ENCODE results near the gene CLSTN2.
A peak's percentile ranks its signal among the peaks of the same experiment; 100 is the strongest.

Gene CLSTN2

DNA sequence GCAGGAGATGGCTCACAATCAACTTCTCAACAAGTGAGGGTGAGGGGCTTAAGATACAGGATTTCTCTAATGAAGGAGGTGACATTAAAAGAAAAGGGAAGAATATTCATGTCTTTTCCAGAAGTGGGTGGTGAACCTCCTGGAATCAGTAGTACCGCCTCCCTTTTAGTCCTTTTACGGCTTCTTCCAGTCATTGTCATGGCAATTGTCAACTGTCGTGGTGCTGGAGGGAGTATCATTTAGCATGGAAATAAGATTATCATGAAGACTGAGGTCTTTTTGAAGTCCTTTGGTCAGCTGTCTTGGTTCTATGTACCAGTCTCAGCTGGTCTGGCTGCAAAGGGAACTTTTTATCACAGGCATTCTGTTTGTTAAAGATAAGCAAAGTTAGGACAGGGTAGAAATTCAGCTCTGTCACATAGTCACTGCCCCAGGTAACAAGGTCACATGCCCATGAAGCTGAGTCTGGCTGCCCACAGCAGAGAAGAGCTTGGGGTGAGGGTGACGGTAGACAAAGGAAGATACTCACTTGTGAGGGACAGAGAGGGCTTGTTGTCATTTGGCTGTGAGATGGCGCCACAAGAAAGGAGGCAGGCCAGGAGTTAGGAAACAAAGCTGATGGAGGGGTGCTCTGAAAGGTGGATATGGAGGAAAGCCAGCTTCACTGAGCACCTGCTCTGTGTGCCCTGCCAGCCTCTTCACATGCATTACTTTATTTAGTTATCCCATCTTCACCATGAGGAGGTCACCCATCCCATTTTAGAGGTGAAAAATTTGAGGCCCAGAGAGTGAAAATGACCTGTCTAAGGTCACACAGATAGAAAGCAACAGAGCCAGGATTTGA, 514.6 kb downstream of the CLSTN2 start:
- DNase-seq (ENCODE audit: low read depth in 3 of 3) = no peak

GRCh38 chr3:140453750-140454149, 518.8 kb downstream of the CLSTN2 start:
- no peak for DNase-seq (ENCODE audit: low read depth in 3 of 3)

GRCh38 chr3:140455521-140456214, 520.7 kb downstream of the CLSTN2 start:
- no peak for DNase-seq (ENCODE audit: low read depth in 3 of 3)

GRCh38 chr3:140456974-140457373, 522.0 kb downstream of the CLSTN2 start:
- DNase-seq (ENCODE audit: low read depth in 3 of 3) = no peak

- no peak for DNase-seq (ENCODE audit: low read depth in 3 of 3)
Observed at GRCh38 chr3:140459462-140459861, 524.5 kb downstream of the CLSTN2 start.

DNA sequence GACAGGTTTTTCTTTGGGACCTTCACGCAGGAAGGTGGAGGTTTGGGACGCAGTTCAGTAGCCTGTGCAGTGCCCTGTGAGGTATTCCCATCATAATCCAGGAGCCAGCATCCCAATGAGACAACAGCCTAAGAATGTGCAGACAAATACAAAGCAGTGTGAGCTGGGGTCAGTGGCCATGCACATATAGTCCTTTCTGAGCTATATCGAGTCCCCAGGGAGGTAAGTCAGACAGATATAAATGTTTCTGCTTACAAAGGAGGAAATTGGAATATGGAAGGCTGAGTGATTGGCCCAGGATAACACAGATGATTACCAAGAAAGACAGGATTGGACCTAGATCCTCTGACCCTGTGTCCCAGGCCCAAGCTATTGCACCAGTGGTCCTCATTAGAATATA, 526.3 kb downstream of the CLSTN2 start:
- no peak for DNase-seq (ENCODE audit: low read depth in 3 of 3)

DNA sequence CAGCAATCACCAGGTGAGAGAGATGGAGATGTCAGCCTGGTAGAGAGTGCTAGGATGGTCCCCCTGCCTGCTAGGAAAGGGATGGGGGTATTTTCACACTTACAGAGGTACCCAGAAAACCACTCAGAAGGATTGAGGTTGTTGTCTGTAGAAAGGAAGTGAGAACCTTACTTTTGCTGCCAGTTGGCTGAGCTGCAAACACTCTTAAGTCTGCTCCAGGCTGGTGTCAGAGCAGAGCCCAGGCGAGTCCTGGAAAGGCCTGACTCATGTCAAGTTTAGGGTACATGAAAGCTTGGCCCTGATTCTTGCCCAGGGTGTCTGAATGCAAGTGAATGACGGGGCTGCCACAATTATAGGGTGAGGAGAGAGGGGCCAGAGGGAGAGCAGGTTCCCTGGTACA, 528.4 kb downstream of the CLSTN2 start:
- DNase-seq (ENCODE audit: low read depth in 3 of 3) = no peak

DNA sequence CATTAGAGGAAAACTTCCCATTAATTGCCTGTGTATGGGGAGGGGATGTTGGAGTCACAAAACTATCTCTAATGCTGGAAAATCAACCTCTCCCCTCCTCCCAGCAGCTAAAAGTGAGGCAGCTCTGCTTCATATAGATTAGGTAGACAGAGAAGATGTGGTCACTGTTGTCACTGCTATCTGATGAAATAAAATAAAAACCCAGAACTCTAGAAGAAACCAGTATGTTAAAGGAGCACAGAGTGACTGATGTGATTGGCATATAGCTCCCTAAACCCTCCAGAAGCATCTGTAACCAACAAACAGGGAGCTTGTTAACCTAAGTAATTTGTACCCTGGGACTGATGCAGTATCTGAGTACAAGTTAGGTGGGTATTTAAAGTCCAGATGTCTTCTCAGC, 531.0 kb downstream of the CLSTN2 start:
- DNase-seq (ENCODE audit: low read depth in 3 of 3) = no peak

DNA sequence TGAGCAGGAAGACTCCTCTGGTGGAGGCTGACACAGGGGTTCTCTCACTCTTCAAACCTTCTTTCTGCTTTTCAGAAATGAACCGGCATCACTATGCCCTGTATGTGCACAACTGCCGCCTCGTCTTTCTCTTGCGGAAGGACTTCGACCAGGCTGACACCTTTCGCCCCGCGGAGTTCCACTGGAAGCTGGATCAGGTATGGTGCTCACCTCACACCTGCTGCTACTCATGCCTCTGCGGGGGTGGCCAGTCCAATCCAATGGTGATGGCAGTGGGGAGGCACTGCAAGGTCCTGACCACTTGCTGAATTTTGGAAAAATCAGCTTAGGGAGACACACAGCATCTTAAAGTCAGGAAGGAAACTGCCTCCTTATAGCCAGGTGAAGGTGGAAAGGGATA, 531.5 kb downstream of the CLSTN2 start:
- no peak for DNase-seq (ENCODE audit: low read depth in 3 of 3)

DNA sequence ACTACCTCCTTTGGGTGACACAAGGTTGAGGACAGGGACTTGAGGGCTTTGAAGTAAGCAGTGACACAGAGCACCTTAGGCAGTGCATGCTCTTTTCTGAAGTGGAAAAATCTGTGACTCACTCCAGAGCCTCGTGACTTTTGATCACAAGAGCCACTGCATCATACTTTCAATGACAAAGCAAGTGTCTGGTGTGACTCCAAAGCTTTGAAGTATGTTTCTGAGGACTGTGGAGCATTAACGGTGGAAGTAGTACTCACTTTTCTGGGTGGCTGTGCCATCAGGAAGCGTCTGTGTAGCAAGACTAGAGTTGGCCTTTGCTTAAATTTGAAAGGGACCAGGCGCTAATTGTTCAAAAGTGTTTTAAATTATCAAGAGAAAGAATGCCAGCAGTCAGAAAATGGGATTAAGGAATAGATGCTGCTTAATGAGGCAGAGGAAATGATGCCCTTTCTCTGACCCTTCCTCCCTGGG, 532.2 kb downstream of the CLSTN2 start:
- peak in 1 of 3 donors; percentile 5 for DNase-seq (ENCODE audit: low read depth in 3 of 3)

DNA sequence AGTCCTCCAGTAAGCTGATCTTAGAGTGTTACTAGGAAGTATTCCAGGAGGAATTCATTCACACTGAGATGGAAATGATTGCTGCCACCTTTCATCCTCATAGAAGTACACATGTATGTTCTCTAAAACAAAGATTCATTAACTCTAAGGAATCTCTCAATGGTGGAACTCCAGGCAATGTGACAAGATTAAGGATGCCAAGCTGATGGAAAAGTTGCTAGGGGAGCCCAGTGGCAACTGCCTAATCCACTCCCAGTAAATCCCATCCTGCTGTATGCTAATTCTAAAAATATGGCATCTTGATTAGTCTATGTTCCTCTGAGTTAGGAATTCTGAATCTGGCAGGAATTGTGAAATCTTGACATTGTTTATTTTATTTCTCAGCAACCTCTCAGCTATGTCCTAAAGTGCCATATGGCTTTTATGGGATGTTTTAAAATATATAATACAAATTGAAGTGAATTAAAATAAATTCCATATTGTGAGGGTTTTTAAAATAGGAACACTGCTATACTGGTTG, 532.9 kb downstream of the CLSTN2 start:
- DNase-seq (ENCODE audit: low read depth in 3 of 3) = no peak

GRCh38 chr3:140468407-140468806, 533.4 kb downstream of the CLSTN2 start:
- DNase-seq (ENCODE audit: low read depth in 3 of 3) = no peak

- DNase-seq (ENCODE audit: low read depth in 3 of 3) = no peak
Observed at GRCh38 chr3:140469491-140469890, 534.5 kb downstream of the CLSTN2 start.

DNA sequence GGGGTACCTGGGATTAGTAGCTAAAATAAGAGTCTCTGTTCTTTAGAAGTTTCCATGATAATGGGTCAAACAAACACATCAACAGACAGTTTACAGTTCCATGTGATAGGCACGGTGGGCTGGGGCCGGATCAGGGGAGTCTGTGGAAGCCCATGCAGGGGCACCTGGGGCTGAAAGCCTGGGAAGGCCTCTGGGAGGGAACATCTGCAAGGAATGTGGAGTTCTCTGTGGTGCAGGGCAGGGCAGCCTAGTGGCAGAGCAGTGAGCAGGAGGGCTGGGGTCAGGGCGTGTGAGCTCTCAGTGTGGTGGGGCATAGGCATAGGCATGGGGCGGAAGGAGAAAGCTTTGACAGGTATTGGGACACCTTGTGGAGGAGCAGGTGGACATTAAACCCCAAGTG, 535.2 kb downstream of the CLSTN2 start:
- DNase-seq (ENCODE audit: low read depth in 3 of 3) = no peak

- no peak for DNase-seq (ENCODE audit: low read depth in 3 of 3)
Observed at GRCh38 chr3:140470962-140471361, 536.0 kb downstream of the CLSTN2 start.

DNA sequence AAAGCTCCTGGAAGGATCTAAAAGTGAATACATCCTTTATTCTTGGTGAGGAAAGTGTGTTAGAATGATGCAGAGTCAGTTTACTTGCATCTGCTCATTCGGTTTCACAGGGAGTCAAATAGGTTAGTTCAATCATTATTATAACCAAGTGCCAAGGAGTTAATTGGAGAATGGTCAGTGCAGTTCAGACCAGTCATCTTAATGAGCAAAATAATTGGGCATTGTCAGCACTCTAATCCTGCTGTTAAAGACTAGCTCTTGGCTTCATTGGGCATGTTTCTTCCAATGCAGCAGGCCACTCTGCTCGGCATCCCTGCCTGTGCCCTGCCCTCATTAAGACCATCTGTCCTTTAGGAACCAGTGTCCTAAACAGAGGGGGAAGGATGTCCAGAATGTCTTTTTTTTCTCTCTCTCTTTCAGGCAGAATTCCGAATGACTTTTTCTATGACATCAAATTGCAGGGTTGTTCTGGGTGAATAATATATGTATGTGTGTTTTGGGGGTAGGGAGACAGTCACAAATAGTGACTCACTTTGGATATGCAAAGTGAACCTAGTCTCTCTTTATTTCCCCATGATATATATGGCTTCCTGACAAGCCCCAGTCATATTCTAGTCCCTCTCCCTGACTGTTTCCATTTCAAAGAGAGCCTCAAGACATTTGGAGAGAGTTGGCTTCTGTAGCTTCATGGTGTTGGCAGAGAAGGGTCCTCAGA, 537.5 kb downstream of the CLSTN2 start:
- no peak for DNase-seq (ENCODE audit: low read depth in 3 of 3)

DNA sequence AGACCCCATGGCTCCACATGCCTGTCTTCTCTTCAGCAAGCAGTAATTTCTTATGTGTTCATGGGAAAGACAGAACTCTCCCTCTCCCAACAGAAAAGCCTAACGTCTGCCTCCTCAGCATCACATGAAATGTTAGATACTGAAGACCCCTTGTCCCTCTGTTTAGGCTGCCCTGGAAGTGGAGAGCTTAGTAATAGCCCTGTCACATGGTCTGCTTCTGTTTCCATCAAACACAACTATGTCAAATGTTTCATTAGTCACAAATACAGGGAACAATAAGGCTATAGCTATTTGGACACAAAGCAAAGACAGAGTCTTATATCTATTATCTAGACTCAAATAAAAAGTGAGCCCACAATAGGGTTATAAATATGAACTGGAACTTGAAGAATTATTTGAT, 552.6 kb downstream of the CLSTN2 start:
- DNase-seq (ENCODE audit: low read depth in 3 of 3) = no peak

DNA sequence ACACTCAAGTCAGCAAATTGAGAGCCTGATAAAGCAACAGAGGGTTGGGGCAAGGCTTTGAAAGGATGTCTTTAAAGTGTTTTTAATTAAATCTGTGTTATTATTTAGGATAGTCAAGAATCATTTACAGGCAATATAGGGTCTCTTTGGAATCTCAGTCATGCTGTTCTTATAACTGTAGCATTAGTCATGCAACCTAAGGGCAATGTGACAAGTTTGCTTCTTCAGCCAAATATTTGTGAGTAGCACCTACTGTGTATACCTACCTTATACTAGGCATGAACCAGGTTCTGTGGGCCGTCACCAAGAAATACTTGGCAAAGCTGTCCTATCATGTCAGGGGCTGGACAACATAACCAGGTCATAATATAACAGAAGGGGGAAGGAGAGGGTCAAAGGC, 558.3 kb downstream of the CLSTN2 start:
- no peak for DNase-seq (ENCODE audit: low read depth in 3 of 3)

GRCh38 chr3:140494970-140495369, 560.0 kb downstream of the CLSTN2 start:
- DNase-seq (ENCODE audit: low read depth in 3 of 3) = no peak

GRCh38 chr3:140497331-140497730, 562.3 kb downstream of the CLSTN2 start:
- no peak for DNase-seq (ENCODE audit: low read depth in 3 of 3)

DNA sequence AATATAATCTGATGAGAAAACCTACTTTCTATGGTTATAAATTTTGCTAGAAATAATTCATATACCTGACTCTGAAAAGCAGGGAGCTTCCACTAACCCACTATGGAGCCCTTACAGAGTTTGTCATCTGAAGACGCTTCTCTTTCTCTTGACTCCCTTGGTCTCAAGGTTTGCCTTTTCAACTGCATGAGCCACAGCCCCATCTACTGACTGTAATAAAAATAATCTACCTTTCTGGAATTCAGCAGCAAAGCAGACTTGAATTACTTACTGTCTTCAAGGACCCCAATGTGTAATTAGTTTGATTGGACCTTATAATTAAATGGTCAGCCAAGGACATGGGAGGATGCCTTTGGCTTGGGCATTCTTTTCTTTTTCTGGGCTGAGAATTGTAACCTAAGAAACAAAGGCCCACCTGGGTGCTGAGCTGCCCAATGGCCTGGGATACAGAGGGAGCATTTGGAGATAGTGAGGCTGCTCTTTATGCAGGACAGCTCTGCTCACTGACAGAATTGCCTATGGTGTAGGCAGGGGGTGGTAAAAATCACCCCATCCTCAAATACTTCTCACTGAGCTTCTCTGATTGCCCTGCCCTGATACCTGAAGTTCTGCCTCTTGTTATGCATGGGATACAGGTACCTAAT, 564.3 kb downstream of the CLSTN2 start:
- DNase-seq (ENCODE audit: low read depth in 3 of 3) = no peak

GRCh38 chr3:140500473-140500872, 565.5 kb downstream of the CLSTN2 start:
- DNase-seq (ENCODE audit: low read depth in 3 of 3) = no peak

Measured in stimulated activated CD4-positive, alpha-beta T cell treated with anti-CD3 and anti-CD28 coated beads, TNF-alpha, amount 100 ng/mL, for 48 hours (primary cell).